ENCODE measurements around the gene RNF6.

GRCh38 chr13:26229080-26229615 is 7.0 kb upstream of the RNF6 start:
- TF ChIP-seq EZH2 (IDR thresholded peaks at IDR 0.05) (no peak), POLR2AphosphoS5 (IDR thresholded peaks at IDR 0.05; ENCODE audit: borderline replicate concordance, low read depth, low read length) (no peak), FOXP2 (optimal IDR thresholded peaks at IDR 0.05; ENCODE audit: control extremely low read depth, extremely low read length, insufficient read depth) (no peak)

Data from SK-N-MC (cell line).